Activated CD8-positive, alpha-beta memory T cell treated with anti-CD3 and anti-CD28 coated beads, Interleukin-2, amount 50 U/mL, for 48 hours (primary cell): ENCODE data around the gene TMCO4.
"Not testable (repeated sequence)": the region's sequence is repeated elsewhere in the genome, so short reads cannot be mapped to it uniquely, and the experiment has no call there.

Source experiments
- DNase-seq: peaks from one replicate; pipeline ENCODE4 v3.0.0-alpha.2; 2020

Gene TMCO4

GRCh38 chr1:19812875-19813642 is 13.3 kb upstream of the TMCO4 start:
- no peak for DNase-seq

GRCh38 chr1:19811206-19811851 is 11.6 kb upstream of the TMCO4 start:
- DNase-seq, result peak; percentile 71

GRCh38 chr1:19809044-19809750 is 9.5 kb upstream of the TMCO4 start:
- DNase-seq, result no peak

GRCh38 chr1:19808351-19808750 is 8.6 kb upstream of the TMCO4 start:
- no peak for DNase-seq

DNA sequence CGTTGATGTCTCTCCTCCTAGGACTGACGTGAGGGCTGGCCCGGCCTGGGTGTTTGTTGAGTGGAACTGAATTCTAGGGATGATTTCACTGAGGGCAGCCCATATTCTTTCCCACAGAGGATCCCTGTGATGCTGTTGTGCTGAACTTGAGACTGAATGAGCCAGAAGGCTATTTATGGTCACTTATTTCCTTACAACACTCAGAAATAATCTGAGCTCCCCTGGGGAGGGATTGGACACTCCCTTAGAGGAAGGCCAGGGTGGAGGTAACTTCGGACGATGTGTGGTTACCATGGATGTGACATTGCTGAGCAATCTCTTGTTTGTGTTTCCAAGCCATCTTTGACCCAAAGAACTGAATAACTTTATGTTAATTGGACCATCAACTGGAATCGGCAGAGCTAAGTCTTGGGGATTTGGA is 5.1 kb upstream of the TMCO4 start:
- DNase-seq, result no peak

GRCh38 chr1:19802269-19802668 is 2.6 kb upstream of the TMCO4 start:
- no peak for DNase-seq

DNA sequence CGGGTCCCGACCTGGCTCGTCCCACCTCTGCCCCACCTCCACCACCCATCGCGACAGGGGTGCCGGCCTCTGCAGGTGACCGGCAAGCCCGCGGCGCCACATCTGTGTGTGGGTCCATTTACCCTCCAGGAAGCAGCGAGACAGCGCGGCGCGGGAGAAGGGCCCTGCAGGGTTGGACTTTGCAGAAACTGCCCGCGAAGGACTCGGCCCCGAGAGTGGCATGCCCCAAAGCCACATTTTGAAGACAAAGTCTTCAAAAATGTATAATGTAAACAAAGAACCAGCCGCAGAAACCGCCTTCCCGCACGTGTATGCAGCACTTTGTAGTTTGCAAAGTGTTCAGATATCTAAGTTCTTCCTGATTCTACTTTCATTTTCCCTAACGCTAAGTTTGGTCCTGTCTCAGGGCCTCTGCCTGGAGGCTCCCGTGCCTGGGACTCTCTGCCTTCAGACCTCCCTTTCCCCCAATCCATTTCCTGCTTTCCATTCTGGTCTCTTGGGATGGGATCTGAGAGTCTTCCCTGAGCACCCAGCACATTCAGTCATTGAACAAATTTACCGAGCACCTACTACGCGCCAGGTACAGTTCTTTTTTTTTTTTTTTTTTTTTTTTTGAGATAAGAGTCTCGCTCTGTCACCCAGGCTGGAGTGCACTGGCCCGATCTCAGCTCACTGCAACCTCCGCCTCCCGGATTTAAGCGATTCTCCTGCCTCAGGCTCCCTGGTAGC is 524 bp upstream of the TMCO4 start:
- peak; percentile 82 for DNase-seq

DNA sequence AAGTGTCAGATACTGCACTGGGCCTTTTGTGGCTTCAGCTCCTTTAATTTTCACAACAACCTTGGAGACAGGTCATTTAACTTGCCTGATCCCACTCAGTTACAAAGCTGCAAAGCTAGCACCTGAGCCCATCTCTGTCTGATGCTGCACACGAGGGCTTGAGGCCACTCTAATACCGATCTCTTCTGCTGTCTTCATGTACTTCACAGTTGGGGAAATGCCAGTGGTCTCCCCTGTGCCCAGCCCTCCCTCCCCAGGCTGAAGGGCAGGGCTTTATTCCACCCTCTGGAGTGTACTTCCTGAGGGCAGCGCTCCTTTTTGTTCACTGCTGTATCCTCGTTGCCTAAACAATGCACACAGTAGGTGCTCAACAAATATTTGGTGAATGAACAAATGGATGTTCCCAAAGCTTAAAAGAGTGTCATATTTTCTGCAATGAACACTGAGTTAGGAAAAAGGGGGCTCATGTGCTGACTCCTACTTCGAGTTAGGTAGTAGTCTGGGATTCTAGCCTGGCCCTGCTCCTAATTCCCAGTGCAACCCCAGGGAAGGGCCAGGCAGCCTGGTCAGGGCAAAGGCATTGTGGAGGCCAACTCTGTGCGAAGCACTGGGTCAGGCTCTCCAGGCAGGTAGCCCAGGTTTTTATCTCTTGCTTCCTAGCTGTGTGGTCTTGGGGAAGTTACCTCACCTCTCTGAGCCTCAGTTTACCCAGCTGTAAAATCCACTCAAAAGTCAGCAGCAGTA is 1.1 kb downstream of the TMCO4 start:
- DNase-seq, result no peak

DNA sequence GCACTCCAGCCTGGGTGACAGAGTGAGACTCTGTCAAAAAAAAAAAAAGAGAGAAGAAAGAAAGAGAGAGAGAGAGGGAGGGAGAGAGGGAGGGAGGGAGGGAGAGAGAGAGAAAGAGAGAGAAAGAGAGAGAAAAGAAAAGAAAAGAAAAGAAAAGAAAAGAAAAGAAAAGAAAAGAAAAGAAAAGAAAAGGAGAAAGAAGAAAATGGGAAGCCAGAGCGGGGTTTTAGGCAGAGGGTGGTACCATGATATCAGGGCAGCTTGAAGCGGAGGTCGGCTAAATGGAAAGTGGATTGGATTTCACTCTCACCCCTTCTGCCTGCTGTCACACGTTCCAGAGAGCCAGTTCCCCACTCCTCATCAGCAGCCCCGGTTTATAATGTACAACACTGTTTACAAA is 1.9 kb downstream of the TMCO4 start:
- no peak for DNase-seq

GRCh38 chr1:19794583-19794982 is 5.1 kb downstream of the TMCO4 start:
- no peak for DNase-seq

GRCh38 chr1:19793360-19794046 is 6.2 kb downstream of the TMCO4 start:
- no peak for DNase-seq

- no peak for DNase-seq
Measured at GRCh38 chr1:19792237-19793002, 7.3 kb downstream of the TMCO4 start.

DNA sequence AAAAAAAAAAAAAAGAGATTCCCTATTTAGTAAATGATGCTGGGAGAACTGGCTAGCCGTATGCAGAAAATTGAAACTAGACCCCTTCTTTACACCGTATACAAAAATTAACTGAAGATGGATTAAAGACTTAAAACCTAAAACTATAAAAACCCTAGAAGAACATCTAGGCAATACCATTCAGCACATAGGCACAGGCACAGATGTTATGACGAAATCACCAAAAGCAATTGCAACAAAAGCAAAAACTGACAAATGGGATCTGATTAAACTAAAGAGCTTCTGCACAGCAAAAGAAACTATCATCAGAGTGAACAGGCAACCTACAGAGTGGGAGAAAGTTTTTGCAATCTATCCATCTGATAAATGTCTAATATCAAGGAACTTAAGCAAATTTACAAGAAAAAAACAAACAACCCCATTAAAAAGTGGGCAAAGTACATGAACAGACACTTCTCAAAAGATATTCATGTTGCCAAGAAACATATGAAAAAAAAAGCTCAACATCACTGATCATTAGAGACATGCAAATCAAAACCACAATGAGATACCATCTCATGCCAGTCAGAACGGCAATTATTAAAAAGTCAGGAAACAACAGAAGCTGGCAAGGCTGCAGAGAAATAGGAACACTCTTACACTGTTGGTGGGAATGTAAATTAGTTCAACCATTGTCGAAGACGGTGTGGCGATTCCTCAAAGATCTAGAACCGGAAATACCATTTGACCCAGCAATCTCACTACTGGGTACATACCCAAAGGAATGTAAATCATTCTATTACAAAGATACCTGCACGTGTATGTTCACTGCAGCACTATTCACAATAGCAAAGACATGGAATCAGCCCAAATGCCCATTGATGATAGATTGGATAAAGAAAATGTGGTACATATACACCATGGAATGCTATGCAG is 9.4 kb downstream of the TMCO4 start:
- DNase-seq, result not testable (repeated sequence)

GRCh38 chr1:19786988-19787423 is 12.7 kb downstream of the TMCO4 start:
- no peak for DNase-seq

DNA sequence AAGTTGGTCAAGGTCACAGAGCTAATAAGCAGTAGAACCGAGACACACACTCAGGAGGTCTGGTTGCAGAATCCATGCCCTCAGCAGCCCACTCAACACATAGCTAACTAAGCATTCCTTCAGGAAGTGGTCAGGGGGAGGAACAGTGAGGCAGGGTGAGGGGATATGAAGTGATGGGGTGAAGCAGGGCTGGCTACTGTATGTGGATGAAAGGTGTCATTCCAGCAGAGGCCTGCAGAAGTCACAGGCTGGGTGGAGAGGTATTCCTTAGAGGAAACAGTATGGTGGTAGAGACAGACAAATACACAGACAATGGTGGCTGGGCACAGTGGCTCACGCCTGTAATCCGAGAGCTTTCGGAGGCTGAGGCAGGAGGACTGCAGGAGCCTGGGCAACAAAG is 14.1 kb downstream of the TMCO4 start:
- DNase-seq, result no peak

GRCh38 chr1:19780267-19780877 is 19.3 kb downstream of the TMCO4 start:
- DNase-seq, result no peak

DNA sequence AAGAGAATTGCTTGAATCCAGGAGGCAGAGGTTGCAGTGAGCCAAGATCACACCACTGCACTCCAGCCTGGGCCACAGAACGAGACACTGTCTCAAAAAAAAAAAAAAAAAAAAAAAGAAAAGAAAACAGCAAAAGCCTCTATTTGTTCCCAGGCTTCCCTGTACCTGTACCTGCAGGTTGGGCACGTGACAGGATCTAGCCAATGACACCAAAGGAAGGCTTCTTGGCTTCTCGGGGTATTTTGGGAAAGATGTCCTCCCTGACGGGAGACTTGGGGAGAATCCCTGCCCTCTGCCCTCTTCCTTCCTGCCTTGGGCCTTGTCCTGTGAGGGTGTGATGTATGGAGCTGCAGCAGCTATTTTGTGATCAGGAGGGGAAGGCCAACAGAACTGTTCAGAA is 22.8 kb downstream of the TMCO4 start:
- no peak for DNase-seq

DNA sequence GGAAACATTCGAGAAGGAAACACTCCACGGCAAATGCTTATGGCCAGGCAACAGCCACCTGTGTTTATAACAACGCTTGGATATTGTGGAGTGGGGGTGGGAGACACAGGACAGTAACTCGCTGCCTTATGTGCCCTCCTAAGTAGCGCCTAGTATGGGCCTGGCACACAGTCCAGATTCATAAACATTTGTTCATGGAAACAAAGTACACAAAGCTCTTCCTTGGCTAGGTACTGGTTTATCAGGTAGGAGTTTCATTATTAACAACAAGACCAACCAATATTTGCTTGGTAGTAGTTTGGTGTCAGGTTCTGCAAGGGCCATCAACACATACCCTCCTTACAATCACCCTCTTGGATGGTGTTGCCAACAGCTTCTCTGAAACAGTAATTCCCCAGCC is 23.4 kb downstream of the TMCO4 start:
- no peak for DNase-seq

GRCh38 chr1:19775831-19776230 is 23.9 kb downstream of the TMCO4 start:
- DNase-seq, result no peak

DNA sequence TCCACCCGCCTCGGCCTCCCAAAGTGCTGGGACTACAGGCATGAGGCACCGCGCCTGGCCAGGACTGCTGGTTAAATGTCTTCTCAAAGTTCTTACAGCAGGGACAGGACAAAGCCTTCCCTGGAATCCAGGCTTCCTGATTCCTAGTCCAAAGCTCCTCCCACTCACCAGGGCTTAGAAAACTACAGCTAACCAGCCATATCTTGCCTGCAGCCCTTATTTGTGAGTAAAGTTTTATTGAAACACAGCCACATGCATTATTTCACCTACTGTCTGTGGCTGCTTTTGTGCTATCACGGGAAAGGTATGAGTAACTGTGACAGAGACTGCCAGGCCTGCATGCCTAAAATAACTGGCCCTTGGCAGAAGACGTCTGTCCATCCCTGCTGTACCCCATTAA is 24.4 kb downstream of the TMCO4 start:
- no peak for DNase-seq
